ENCODE results near the gene CEP20. TPM values are rescaled to one million over a fixed set of nuclear protein-coding genes. Genes with fewer than 3 reads are reported as not detected.

The CEP20 gene
- total and polyA plus RNA-seq, 2 experiments from 2014 or later, result 20.5 to 39.8 TPM

GRCh38 chr16:15865742-15866141, 22.7 kb downstream of the CEP20 start:
- 89% methylated on average over 7 of the region's 7 CpGs for WGBS (ENCODE audit: low lambda C conversion rate, missing lambda C conversion rate)
- no peaks in the 10 kb centered on the region for H3K27me3 ChIP-seq
- no peak overlapping the region for H3K27ac ChIP-seq
- H3K4me3 ChIP-seq, result no peak overlapping the region
- no peaks in the 10 kb centered on the region for H4K20me1 ChIP-seq (ENCODE audit: insufficient read depth, poor library complexity, severe bottlenecking)
- no peak overlapping the region for H2AFZ ChIP-seq
- H3K4me1 ChIP-seq (ENCODE audit: insufficient read depth), result no peaks in the 10 kb centered on the region
- no peaks in the 10 kb centered on the region for H3K9me2 ChIP-seq (replicated peaks; ENCODE audit: insufficient read depth)
- no peaks in the 10 kb centered on the region for H3K79me2 ChIP-seq
- DNase-seq (ENCODE audit: low spot score), result no peak
- no peaks in the 10 kb centered on the region for H3K36me3 ChIP-seq (replicated peaks; ENCODE audit: insufficient read depth, low read depth)
- H3K9me3 ChIP-seq (ENCODE audit: low read depth), result no peaks in the 10 kb centered on the region
- TF ChIP-seq CTCF (IDR thresholded peaks at IDR 0.05; ENCODE audit: poor library complexity) (no peak), EZH2phosphoT487 (IDR thresholded peaks at IDR 0.05; ENCODE audit: low read depth, severe bottlenecking, unreplicated experiment) (no peak), EZH2 (IDR thresholded peaks at IDR 0.05; ENCODE audit: borderline replicate concordance) (no peak)
- H3K4me2 ChIP-seq, result no peak overlapping the region

- Histone ChIP-seq H3K79me2 (no peaks in the 10 kb centered on the region), H3K36me3 (replicated peaks; ENCODE audit: insufficient read depth, low read depth) (no peaks in the 10 kb centered on the region), H4K20me1 (ENCODE audit: insufficient read depth, poor library complexity, severe bottlenecking) (no peaks in the 10 kb centered on the region), H3K27ac (no peak overlapping the region), H3K4me3 (no peak overlapping the region), H3K9me2 (replicated peaks; ENCODE audit: insufficient read depth) (no peaks in the 10 kb centered on the region), H3K9me3 (ENCODE audit: low read depth) (no peaks in the 10 kb centered on the region), H3K4me1 (ENCODE audit: insufficient read depth) (no peaks in the 10 kb centered on the region), H2AFZ (no peak overlapping the region), H3K4me2 (no peak overlapping the region), H3K27me3 (peaks cover 4% of the 10 kb centered on the region)
- no peak for TF ChIP-seq EZH2 (IDR thresholded peaks at IDR 0.05; ENCODE audit: borderline replicate concordance)
- TF ChIP-seq EZH2phosphoT487 (IDR thresholded peaks at IDR 0.05; ENCODE audit: low read depth, severe bottlenecking, unreplicated experiment), result no peak
- TF ChIP-seq CTCF (IDR thresholded peaks at IDR 0.05; ENCODE audit: poor library complexity), result no peak
- no peak for DNase-seq (ENCODE audit: low spot score)
- 94% methylated on average over 5 of the region's 5 CpGs for WGBS (ENCODE audit: low lambda C conversion rate, missing lambda C conversion rate)
Observed at GRCh38 chr16:15864939-15865338, 23.5 kb downstream of the CEP20 start.

DNA sequence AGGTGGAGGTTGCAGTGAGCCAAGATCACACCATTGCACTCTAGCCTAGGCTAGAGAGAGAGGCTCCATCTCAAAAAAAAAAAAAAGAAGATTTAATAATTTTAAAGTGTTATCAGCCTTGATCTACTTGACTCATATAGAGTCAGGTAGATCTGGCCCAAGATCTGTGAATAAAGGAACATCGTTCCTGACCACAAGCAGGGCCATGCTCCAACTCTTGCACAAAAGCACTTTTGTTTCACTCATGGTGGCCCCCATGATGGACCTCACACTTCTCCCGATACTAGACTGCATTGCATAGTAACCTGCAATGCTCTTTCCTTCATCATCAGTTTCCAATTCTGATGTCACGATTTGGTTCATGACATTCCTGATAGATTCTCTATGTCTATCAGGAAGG, 26.4 kb downstream of the CEP20 start:
- Histone ChIP-seq H3K4me3 (no peak overlapping the region), H3K27me3 (peaks cover 29% of the 10 kb centered on the region), H3K27ac (no peak overlapping the region), H3K9me3 (ENCODE audit: low read depth) (no peaks in the 10 kb centered on the region), H4K20me1 (ENCODE audit: insufficient read depth, poor library complexity, severe bottlenecking) (no peaks in the 10 kb centered on the region), H3K36me3 (replicated peaks; ENCODE audit: insufficient read depth, low read depth) (no peaks in the 10 kb centered on the region), H3K4me2 (no peak overlapping the region), H3K4me1 (ENCODE audit: insufficient read depth) (no peaks in the 10 kb centered on the region), H3K9me2 (replicated peaks; ENCODE audit: insufficient read depth) (no peaks in the 10 kb centered on the region), H2AFZ (no peak overlapping the region), H3K79me2 (no peaks in the 10 kb centered on the region)
- no peak for DNase-seq (ENCODE audit: low spot score)
- whole genome bisulfite sequencing (ENCODE audit: low lambda C conversion rate, missing lambda C conversion rate), result 98% methylated on average over 3 of the region's 3 CpGs
- no peak for TF ChIP-seq CTCF (IDR thresholded peaks at IDR 0.05; ENCODE audit: poor library complexity)
